ENCODE results near the gene TGM5. TPM values are rescaled to one million over a fixed set of nuclear protein-coding genes. Genes with fewer than 3 reads are reported as not detected.

Gene TGM5
- total RNA-seq, 3 donors from 2014 or later (not counting 1 experiment from before 2014, with no cell fraction given), result not detected

- TF ChIP-seq CTCF (IDR thresholded peaks at IDR 0.05), result no peak
- H3K36me3 ChIP-seq (ENCODE audit: control insufficient read depth, insufficient read depth, low read length), result peaks cover 70% of the 10 kb centered on the region
- H3K27me3 ChIP-seq (ENCODE audit: control insufficient read depth, insufficient read depth, low read length), result no peaks in the 10 kb centered on the region
- Mint-ChIP-seq H3K36me3 (peaks cover 35% of the 10 kb centered on the region), H3K27ac (no peak overlapping the region), H3K27me3 (ENCODE audit: low read depth in 2 of 2) (no peaks in the 10 kb centered on the region), H3K4me3 (no peak overlapping the region), H3K4me1 (peaks cover 35 to 43% of the 10 kb centered on the region in 2 donors), H3K9me3 (no peaks in the 10 kb centered on the region)
- no peak for ATAC-seq
- peaks cover 12% of the 10 kb centered on the region for H3K4me1 ChIP-seq (ENCODE audit: control insufficient read depth, insufficient read depth, low read length)
- WGBS (ENCODE audit: insufficient coverage), result no CpG with 5 or more reads among the region's 1 CpG
- no peak overlapping the region for H3K27ac ChIP-seq (ENCODE audit: low read length)
- no peaks in the 10 kb centered on the region for H3K9me3 ChIP-seq (ENCODE audit: control insufficient read depth, insufficient read depth, low read length)
- DNase-seq, result no peak
- no peak overlapping the region for H3K4me3 ChIP-seq (ENCODE audit: low read length)
- intact Hi-C loops (cut with micrococcal nuclease), result no loop called here
Observed at GRCh38 chr15:43190178-43190577, 76.5 kb downstream of the TGM5 start.

- no peak for DNase-seq
- H3K27ac ChIP-seq (ENCODE audit: low read length), result no peak overlapping the region
- peaks cover 35 to 49% of the 10 kb centered on the region in 2 donors for H3K4me1 Mint-ChIP-seq
- no peak overlapping the region for H3K4me3 ChIP-seq (ENCODE audit: low read length)
- TF ChIP-seq CTCF (IDR thresholded peaks at IDR 0.05), result no peak
- H3K36me3 Mint-ChIP-seq, result peaks cover 27% of the 10 kb centered on the region
- no peak for ATAC-seq
- peak overlapping the region in 1 of 2 donors; percentile 30 for H3K27ac Mint-ChIP-seq
- no peaks in the 10 kb centered on the region for H3K27me3 Mint-ChIP-seq (ENCODE audit: low read depth in 2 of 2)
- H3K27me3 ChIP-seq (ENCODE audit: control insufficient read depth, insufficient read depth, low read length), result no peaks in the 10 kb centered on the region
- H3K4me3 Mint-ChIP-seq, result no peak overlapping the region
- 88% methylated on average over 1 of the region's 2 CpGs for WGBS (ENCODE audit: insufficient coverage)
- intact Hi-C loops (cut with micrococcal nuclease), result loop anchor here (5.0 kb wide), 1 partner anchor 82 kb away; the partner anchor contains the start of gene UBR1
- peaks cover 61% of the 10 kb centered on the region for H3K36me3 ChIP-seq (ENCODE audit: control insufficient read depth, insufficient read depth, low read length)
- no peaks in the 10 kb centered on the region for H3K9me3 Mint-ChIP-seq
- H3K4me1 ChIP-seq (ENCODE audit: control insufficient read depth, insufficient read depth, low read length), result peaks cover 16% of the 10 kb centered on the region
- no peaks in the 10 kb centered on the region for H3K9me3 ChIP-seq (ENCODE audit: control insufficient read depth, insufficient read depth, low read length)
Observed at GRCh38 chr15:43189296-43189695, 77.4 kb downstream of the TGM5 start.

DNA sequence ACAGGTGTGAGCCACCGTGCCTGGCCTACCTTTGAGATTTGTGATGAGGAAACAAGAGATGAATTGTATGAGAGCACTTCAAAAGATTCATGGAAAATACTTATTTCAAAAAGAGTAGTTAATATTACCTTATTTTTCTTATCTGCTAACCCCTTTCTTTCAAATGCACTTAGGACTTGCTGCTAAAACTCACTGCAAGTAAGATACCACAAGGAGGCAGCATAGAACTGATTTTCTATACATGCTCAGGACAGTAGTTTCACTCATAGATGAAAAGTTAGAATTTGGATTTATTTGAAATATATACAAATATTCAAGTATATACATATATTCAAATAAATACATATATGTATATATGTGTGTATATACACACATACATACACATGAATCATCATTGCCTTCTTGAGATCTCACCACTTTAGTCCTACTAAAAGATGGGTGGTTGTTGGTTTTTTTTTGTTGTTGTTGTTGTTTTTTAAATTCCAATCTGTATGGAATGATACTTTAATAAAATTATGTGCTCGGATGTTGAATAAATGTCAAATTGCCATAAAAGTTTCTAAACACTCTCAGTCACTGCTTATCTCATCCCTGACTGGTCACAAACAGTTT lies 79.1 kb downstream of the TGM5 start:
- intact Hi-C loops (cut with micrococcal nuclease), result loop anchor here (1.0 to 5.0 kb wide), 2 partner anchors 80 to 98 kb away; partner anchors contain the start of gene UBR1
- no peaks in the 10 kb centered on the region for H3K9me3 ChIP-seq (ENCODE audit: control insufficient read depth, insufficient read depth, low read length)
- Mint-ChIP-seq H3K4me3 (peak overlapping the region; percentile 93), H3K27me3 (ENCODE audit: low read depth in 2 of 2) (no peaks in the 10 kb centered on the region), H3K9me3 (no peaks in the 10 kb centered on the region), H3K4me1 (peaks cover 35 to 49% of the 10 kb centered on the region in 2 donors), H3K36me3 (peaks cover 23% of the 10 kb centered on the region), H3K27ac (peak overlapping the region; percentile 91 to 96)
- peak in 1 of 2 donors; percentile 68 for DNase-seq
- 80% methylated on average over 1 of the region's 2 CpGs for WGBS (ENCODE audit: insufficient coverage)
- H3K4me3 ChIP-seq (ENCODE audit: low read length), result no peak overlapping the region
- no peaks in the 10 kb centered on the region for H3K27me3 ChIP-seq (ENCODE audit: control insufficient read depth, insufficient read depth, low read length)
- H3K4me1 ChIP-seq (ENCODE audit: control insufficient read depth, insufficient read depth, low read length), result peaks cover 16% of the 10 kb centered on the region
- peaks cover 47% of the 10 kb centered on the region for H3K36me3 ChIP-seq (ENCODE audit: control insufficient read depth, insufficient read depth, low read length)
- no peak for ATAC-seq
- H3K27ac ChIP-seq (ENCODE audit: low read length), result no peak overlapping the region
- TF ChIP-seq CTCF (IDR thresholded peaks at IDR 0.05), result peak; percentile 75

DNA sequence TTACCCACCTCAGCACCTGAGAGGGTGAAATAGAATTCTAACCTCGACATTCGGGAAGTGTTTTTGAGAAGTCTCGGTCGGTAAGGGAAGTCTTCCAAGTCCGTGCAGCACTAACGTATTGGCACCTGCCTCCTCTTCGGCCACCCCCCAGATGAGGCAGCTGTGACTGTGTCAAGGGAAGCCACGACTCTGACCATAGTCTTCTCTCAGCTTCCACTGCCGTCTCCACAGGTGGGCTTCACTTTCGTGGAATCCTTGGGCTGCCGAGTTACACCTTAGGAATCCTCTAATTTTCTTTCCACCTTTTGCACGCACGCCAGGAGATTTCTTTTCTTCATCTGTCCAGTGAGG lies 80.8 kb downstream of the TGM5 start:
- Mint-ChIP-seq H3K27ac (peak overlapping the region; percentile 91 to 96), H3K36me3 (peaks cover 6% of the 10 kb centered on the region), H3K9me3 (no peaks in the 10 kb centered on the region), H3K4me1 (peaks cover 35 to 49% of the 10 kb centered on the region in 2 donors), H3K27me3 (ENCODE audit: low read depth in 2 of 2) (no peaks in the 10 kb centered on the region), H3K4me3 (peak overlapping the region; percentile 93)
- intact Hi-C loops (cut with micrococcal nuclease), result loop anchor here (5.0 kb wide), 1 partner anchor 79 kb away; the partner anchor contains the start of gene UBR1
- under 1% methylated on average over 13 of the region's 13 CpGs for WGBS (ENCODE audit: insufficient coverage)
- Histone ChIP-seq H3K27me3 (ENCODE audit: control insufficient read depth, insufficient read depth, low read length) (no peaks in the 10 kb centered on the region), H3K36me3 (ENCODE audit: control insufficient read depth, insufficient read depth, low read length) (peaks cover 32% of the 10 kb centered on the region), H3K27ac (ENCODE audit: low read length) (peak overlapping the region; percentile 93), H3K4me1 (ENCODE audit: control insufficient read depth, insufficient read depth, low read length) (peaks cover 16% of the 10 kb centered on the region), H3K9me3 (ENCODE audit: control insufficient read depth, insufficient read depth, low read length) (no peaks in the 10 kb centered on the region), H3K4me3 (ENCODE audit: low read length) (peak overlapping the region; percentile 73)
- DNase-seq (no peak), ATAC-seq (peak; percentile 9 to 27 (median 21))
- peak; percentile 4 for TF ChIP-seq CTCF (IDR thresholded peaks at IDR 0.05)

Data from natural killer cell (primary cell).